Endothelial cell of umbilical vein (primary cell): Measurements from ENCODE around the gene TRMT2A. TPM values are rescaled to one million over a fixed set of nuclear protein-coding genes. Genes with fewer than 3 reads are reported as not detected.

Experiments used
- BruUV-seq: library from RNA; stranded (reverse); fragments of 400-500 nt; replicated peaks from 2 replicates; lab custom pipeline; 2021; lab: Mats Ljungman, UMichigan
- CTCF ChIA-PET: fragments of 300-600, 350-600 bp; sonication (Branson Sonifier 250); formaldehyde crosslinking; loops from one replicate; lab custom pipeline; 2021; ENCODE audit warnings: antibody characterized with exemption, inconsistent platforms; lab: Charles Lee
- POLR2A ChIA-PET: fragments of 300-600, 350-600 bp; sonication (Branson Sonifier 250); formaldehyde crosslinking; loops from one replicate; lab custom pipeline; 2021; ENCODE audit warnings: antibody characterized with exemption, inconsistent platforms; lab: Charles Lee
- DNase-seq: peaks from one replicate; pipeline ENCODE4 v3.0.0-alpha.2; 2011; ENCODE audit warnings: low read depth, low spot score
- FAIRE-seq: peaks from 2 replicates; lab custom pipeline; 2011; peaks lifted over from hg19 to GRCh38; lab: Jason Lieb, UNC
- H2AFZ ChIP-seq: 2 replicates; pipeline ENCODE4 v1.6.0; 2012; ENCODE audit warnings: low read depth, low read length, control low read depth, inconsistent platforms
- H3K27ac ChIP-seq: 2 replicates; pipeline ENCODE4 v1.5.1; 2011; ENCODE audit warnings: low read depth, mild to moderate bottlenecking, control low read depth, low read length, moderate library complexity; ENCODE audit not compliant: insufficient read depth
- H3K27me3 ChIP-seq, 2 experiments: 2 replicates each; pipeline versions ENCODE4 v1.6.0 to v1.6.1; 2011; ENCODE audit warnings: low read length in 2 of 2, mixed read lengths in 1 of 2; ENCODE audit not compliant: control insufficient read depth in 2 of 2, insufficient read depth in 2 of 2
- H3K36me3 ChIP-seq, 2 experiments: 2 replicates in 1 of 2; 3 replicates in 1 of 2; pipeline ENCODE4 v1.5.1; 2011; ENCODE audit warnings: low read length in 2 of 2, mild to moderate bottlenecking in 1 of 2, moderate library complexity in 1 of 2; ENCODE audit not compliant: control insufficient read depth in 2 of 2, insufficient read depth in 2 of 2; ENCODE audit errors: extremely low read depth in 1 of 2
- H3K4me1 ChIP-seq: 3 replicates; pipeline ENCODE4 v1.5.1; 2011; ENCODE audit warnings: mild to moderate bottlenecking, low read length; ENCODE audit not compliant: control insufficient read depth, insufficient read depth; ENCODE audit errors: extremely low read depth
- H3K4me2 ChIP-seq: 2 replicates; pipeline ENCODE4 v1.6.1; 2011; ENCODE audit warnings: low read length, control low read depth, mixed read lengths; ENCODE audit not compliant: insufficient read depth
- H3K4me3 ChIP-seq, 3 experiments: fragments of 200-600 bp in 1 of 3; sonication (generic), shearing (Covaris generic) in 1 of 3; replicated peaks in 1 of 3; 2 replicates each; pipeline ENCODE4 v1.5.1; 2011 to 2016; ENCODE audit warnings: control low read depth in 3 of 3, low read length in 3 of 3, mild to moderate bottlenecking in 2 of 3, inconsistent platforms in 1 of 3, low read depth in 1 of 3, moderate library complexity in 1 of 3; ENCODE audit not compliant: insufficient read depth in 1 of 3
- H3K79me2 ChIP-seq: 2 replicates; pipeline ENCODE4 v1.6.0; 2012; ENCODE audit warnings: low read length, inconsistent platforms; ENCODE audit not compliant: control insufficient read depth, insufficient read depth
- H3K9ac ChIP-seq: replicated peaks from 2 replicates; pipeline ENCODE3; 2011; ENCODE audit warnings: low read length, control low read depth; ENCODE audit not compliant: insufficient read depth; ENCODE audit errors: extremely low read depth
- H3K9me1 ChIP-seq: replicated peaks from 3 replicates; pipeline ENCODE4 v1.6.0; 2011; ENCODE audit warnings: mild to moderate bottlenecking, low read length; ENCODE audit not compliant: control insufficient read depth, insufficient read depth; ENCODE audit errors: extremely low read depth
- H3K9me3 ChIP-seq: replicated peaks from 2 replicates; pipeline ENCODE4 v1.5.1; 2012; ENCODE audit warnings: low read length, inconsistent platforms; ENCODE audit not compliant: control insufficient read depth, insufficient read depth
- H4K20me1 ChIP-seq: replicated peaks from 2 replicates; pipeline ENCODE3; 2011; ENCODE audit warnings: mild to moderate bottlenecking, low read length; ENCODE audit not compliant: control insufficient read depth, insufficient read depth; ENCODE audit errors: extremely low read depth
- FOS ChIP-seq: IDR thresholded peaks from 2 replicates; pipeline ENCODE4 v1.6.1; 2011; ENCODE audit warnings: mild to moderate bottlenecking, low read length, moderate library complexity, borderline replicate concordance; ENCODE audit not compliant: insufficient read depth
- JUN ChIP-seq: IDR thresholded peaks from 2 replicates; pipeline ENCODE4 v1.6.1; 2011; ENCODE audit warnings: borderline replicate concordance, low read depth; ENCODE audit not compliant: insufficient read length, insufficient read depth
- MYC ChIP-seq: IDR thresholded peaks from one replicate; pipeline ENCODE4 v1.6.1; 2011; ENCODE audit warnings: mild to moderate bottlenecking, low read depth, low read length
- POLR2A ChIP-seq: IDR thresholded peaks from 2 replicates; pipeline ENCODE4 v1.6.1; 2012; ENCODE audit warnings: low read depth, mild to moderate bottlenecking, control low read depth, low read length
- POLR2AphosphoS5 ChIP-seq: IDR thresholded peaks from 2 replicates; pipeline ENCODE4 v1.6.1; 2012; ENCODE audit warnings: low read depth, mild to moderate bottlenecking, control low read depth, low read length, moderate library complexity; ENCODE audit not compliant: insufficient read depth
- dilution Hi-C: fragments of 300-500 bp; cut with MboI; formaldehyde crosslinking; loops from one replicate; pipeline ENCODE4 v1.15.0; 2019; ENCODE audit warnings: low sequenced_read_pairs; ENCODE audit not compliant: extremely low pct_ligation_motif_present
- intact Hi-C: fragments of 100-400 bp; cut with micrococcal nuclease; formaldehyde crosslinking; loops from one replicate; pipeline ENCODE4 v1.10.0; 2022
- polyA plus RNA-seq, 4 experiments: library from polyadenylated mRNA; depleted of rRNA in 3 of 4; stranded (reverse) in 3 of 4; unstranded in 1 of 4; fragments of >200 nt; gene quantifications; 2 replicates each; pipeline versions ENCODE4 v1.2.1 to v1.2.3, GENCODE V29; 2011 to 2012; ENCODE audit warnings: missing spikeins in 1 of 4
- total RNA-seq: library from RNA; stranded (reverse); gene quantifications from 2 replicates; pipeline ENCODE4 v1.2.3, GENCODE V29; 2021
- TF ChIP-seq, protein P1 (sequence below): IDR thresholded peaks from 2 replicates; pipeline ENCODE4 v1.6.1; 2011; ENCODE audit not compliant: insufficient read depth, insufficient read length
- TF ChIP-seq, protein P2 (sequence below), 2 donors: IDR thresholded peaks; 1 replicate in 1 of 2; 2 replicates in 1 of 2; pipeline ENCODE4 v1.5.1; 2011; ENCODE audit warnings: low read length in 2 of 2, mild to moderate bottlenecking in 2 of 2, moderate library complexity in 2 of 2, control low read depth in 1 of 2, inconsistent platforms in 1 of 2, low read depth in 1 of 2; ENCODE audit not compliant: insufficient read depth in 1 of 2; ENCODE audit errors: extremely low read depth in 1 of 2

The TRMT2A gene
- total and polyA plus RNA-seq, 2 donors (not counting 3 experiments of a cell fraction or from before 2014, with no cell fraction given), result 51.2 to 61.9 TPM

DNA sequence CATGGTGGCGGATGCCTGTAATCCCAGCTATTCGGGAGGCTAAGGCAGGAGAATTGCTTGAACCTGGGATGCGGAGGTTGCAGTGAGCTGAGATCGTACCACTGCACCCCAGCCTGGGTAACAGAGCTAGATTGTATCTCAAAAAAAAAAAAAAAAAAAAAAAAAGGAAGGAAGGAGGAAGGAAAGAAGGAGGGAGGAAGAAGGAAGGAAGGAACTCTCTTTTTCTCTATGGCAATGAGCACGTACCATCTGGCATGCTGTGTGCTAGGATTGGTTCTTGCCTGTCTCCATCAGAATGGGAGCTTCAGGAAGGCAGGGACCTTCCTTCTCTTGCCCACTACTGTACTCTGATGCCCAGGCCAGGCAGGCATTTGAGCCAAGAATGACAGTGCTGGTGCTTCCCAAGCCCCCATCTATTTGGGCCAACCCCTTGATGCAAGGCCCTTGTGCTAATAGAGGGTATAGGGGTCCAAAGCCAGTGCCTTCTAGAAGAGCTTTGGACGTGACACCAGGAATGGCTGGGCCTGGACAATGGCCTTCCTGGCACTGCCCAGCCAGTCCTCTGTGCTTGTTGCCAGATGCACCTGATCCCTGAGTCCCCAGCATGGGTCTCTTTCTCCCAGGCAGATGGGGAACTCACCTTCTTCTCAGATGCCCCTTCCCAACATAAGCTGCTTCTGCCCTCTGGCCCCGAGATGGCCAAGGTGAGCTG is 47.5 kb downstream of the TRMT2A start:
- Histone ChIP-seq H3K4me3 (no peak overlapping the region), H3K9me3 (no peaks in the 10 kb centered on the region), H3K36me3 (peaks cover 2 to 5% of the 10 kb centered on the region in 2 experiments), H2AFZ (no peak overlapping the region), H3K4me2 (no peak overlapping the region), H3K27me3 (no peaks in the 10 kb centered on the region), H3K4me1 (no peaks in the 10 kb centered on the region), H3K79me2 (no peaks in the 10 kb centered on the region), H4K20me1 (no peaks in the 10 kb centered on the region), H3K9ac (no peak overlapping the region), H3K27ac (no peak overlapping the region), H3K9me1 (no peaks in the 10 kb centered on the region)
- FAIRE-seq (no peak), DNase-seq (no peak)
- TF ChIP-seq, protein P1, sequence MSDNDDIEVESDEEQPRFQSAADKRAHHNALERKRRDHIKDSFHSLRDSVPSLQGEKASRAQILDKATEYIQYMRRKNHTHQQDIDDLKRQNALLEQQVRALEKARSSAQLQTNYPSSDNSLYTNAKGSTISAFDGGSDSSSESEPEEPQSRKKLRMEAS, result no peak
- TF ChIP-seq JUN, result no peak
- no peak for TF ChIP-seq MYC
- TF ChIP-seq POLR2A, result no peak
- no peak for TF ChIP-seq POLR2AphosphoS5
- TF ChIP-seq, protein P2, sequence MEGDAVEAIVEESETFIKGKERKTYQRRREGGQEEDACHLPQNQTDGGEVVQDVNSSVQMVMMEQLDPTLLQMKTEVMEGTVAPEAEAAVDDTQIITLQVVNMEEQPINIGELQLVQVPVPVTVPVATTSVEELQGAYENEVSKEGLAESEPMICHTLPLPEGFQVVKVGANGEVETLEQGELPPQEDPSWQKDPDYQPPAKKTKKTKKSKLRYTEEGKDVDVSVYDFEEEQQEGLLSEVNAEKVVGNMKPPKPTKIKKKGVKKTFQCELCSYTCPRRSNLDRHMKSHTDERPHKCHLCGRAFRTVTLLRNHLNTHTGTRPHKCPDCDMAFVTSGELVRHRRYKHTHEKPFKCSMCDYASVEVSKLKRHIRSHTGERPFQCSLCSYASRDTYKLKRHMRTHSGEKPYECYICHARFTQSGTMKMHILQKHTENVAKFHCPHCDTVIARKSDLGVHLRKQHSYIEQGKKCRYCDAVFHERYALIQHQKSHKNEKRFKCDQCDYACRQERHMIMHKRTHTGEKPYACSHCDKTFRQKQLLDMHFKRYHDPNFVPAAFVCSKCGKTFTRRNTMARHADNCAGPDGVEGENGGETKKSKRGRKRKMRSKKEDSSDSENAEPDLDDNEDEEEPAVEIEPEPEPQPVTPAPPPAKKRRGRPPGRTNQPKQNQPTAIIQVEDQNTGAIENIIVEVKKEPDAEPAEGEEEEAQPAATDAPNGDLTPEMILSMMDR (IDR thresholded peaks at IDR 0.05; ENCODE audit: extremely low read depth in 1 of 2, insufficient read depth in 1 of 2, low read depth in 1 of 2, low read length in 2 of 2), result no peak
- no peak for TF ChIP-seq FOS
- dilution Hi-C loops (no loop called here), intact Hi-C loops (no loop called here)
- POLR2A ChIA-PET, result interaction anchor here (0.6 kb wide), 1 partner anchor 28 kb away, joined by 3 read pairs; no protein-coding TSS in a partner anchor
- BruUV-seq, result no TSS peak
- CTCF ChIA-PET, result interaction anchor here (0.7 kb wide), 1 partner anchor 35 kb away, joined by 3 read pairs; no protein-coding TSS in a partner anchor
